KG1 (cell line): ENCODE measurements around the gene SYN1.
"Not testable (repeated sequence)": the region's sequence is repeated elsewhere in the genome, so short reads cannot be mapped to it uniquely, and the experiment has no call there.

Experiments
- DNase-seq: peaks from one replicate; lab custom pipeline; 2025; lab: John Stamatoyannopoulos, UW

Gene SYN1

DNA sequence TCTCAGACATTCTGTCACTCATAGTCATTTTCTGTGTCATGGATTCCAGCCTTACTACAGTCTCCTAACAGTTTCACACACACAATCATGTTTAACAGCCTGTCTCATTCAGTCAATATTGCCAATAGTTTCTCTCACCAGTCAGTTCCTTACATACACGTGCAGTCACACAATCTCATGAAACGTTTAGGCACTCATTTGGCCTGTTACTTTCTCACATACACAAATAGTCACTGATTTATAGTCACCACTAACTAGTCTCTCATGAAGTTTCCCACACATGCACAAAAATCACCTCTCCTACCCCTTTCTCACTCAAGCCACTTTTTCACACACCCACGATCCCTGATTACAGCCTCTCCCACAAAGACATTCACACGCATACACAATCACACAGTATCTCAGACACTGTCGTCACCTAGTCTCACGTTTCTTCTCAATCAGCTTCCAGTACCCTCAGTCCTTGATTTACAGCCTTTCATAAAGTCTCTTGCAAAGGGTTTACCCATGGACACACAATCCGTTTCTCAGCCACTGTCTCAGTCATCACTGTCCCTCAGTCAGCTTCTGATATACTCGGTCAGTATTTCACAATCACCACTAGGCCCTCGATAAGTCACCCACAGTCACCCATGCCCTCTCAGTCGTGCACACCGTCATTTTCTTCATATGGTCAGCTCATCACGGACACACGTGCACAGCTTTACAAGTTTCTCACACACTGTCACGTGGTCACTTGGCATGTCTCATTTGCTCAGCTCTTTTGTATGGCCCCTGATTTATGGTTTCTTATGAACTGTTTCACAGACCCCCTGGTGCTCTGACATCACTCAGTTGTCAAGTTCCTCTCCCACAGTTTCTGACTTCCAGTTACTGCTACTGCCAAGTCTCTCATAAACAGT, 14.3 kb upstream of the SYN1 start:
- no peak for DNase-seq

DNA sequence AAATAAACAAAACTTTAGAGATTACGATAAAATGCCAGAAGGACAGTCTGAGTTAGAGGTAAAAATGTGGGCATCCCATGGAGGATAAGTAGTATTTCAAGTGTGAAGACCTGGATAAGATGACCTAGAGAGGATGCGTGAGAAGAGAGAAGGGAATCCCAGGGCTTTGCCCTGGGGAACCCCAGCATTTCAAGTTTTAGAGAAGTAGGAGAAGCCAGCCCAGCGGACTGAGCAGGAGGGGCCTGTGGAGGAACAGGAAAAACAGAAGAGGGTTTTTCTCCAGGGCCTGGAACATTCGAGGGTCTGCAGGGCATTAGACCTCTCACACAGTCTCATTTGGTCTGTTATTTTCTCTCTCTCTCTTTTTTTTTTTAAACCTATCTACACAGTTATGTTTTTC, 13.0 kb upstream of the SYN1 start:
- DNase-seq, result no peak

- DNase-seq, result no peak
Measured at GRCh38 chrX:47631676-47632075, 12.0 kb upstream of the SYN1 start.

GRCh38 chrX:47629419-47630200, 10.0 kb upstream of the SYN1 start, which contains the start of gene CFP:
CFP (minus strand) TSS chrX:47629930; CDS start chrX:47629844, 86 bp downstream.
- no peak for DNase-seq

DNA sequence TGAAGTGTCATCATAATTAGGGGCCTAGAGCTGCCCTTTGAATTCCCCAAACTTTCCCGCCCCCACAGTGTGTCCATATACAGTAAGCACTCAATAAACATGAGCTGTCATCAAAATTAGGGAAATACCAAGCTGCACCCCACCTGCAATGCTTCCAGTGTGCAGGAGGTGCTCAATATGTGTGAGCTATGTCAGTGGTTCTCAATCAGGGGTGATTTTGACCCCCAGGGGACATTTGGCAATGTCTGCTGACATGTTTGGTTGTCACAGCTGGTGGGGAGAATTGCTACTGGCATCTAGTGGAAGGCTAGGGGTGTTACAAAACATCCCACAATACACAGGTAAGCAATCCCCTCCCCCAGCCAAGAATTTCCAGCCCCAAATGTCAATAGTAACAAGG, 9.3 kb upstream of the SYN1 start:
- DNase-seq, result no peak

GRCh38 chrX:47625365-47625764, 5.7 kb upstream of the SYN1 start:
- no peak for DNase-seq

- DNase-seq, result no peak
Measured at GRCh38 chrX:47623540-47624027, 3.9 kb upstream of the SYN1 start.

- DNase-seq, result no peak
Measured at GRCh38 chrX:47621851-47622250, 2.2 kb upstream of the SYN1 start.

DNA sequence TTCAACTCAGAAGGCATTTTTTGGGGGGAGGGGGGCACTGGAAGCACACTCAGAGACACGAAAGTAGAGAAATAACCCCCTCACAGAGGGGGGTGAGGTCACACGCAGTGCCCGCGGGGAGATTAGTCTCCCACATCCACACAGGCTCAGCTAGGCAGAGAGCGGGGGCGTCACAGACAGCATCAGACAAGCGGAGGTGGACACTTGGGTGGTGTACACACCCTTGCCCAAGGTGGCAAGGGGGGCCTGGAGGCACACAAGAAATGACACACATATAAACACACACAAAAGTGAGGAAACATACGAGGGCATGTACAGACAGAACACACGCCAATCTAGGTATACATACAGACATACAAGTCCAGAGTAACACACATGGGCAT, 637 bp upstream of the SYN1 start:
- DNase-seq, result no peak

GRCh38 chrX:47618923-47619485, 653 bp downstream of the SYN1 start:
- no peak for DNase-seq

DNA sequence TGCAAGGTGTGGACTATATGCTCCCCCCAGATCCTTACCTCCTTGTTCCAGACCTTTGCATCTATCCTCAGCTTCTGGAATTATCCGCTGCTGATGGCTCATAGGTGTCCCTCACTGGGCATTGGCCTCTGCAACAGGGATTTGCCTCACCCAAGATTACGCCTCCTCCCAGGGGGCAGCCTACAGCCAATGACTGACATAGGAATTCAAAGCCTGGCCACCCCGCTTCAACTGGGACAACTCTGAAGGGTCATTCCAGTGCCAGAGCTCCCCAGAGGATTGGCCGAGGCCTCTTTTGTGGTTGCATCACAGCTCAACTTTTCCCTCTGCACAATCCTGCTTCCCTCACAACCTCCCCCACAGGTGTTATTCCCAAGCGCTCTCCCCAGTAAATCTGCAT, 5.0 kb downstream of the SYN1 start:
- DNase-seq, result no peak

DNA sequence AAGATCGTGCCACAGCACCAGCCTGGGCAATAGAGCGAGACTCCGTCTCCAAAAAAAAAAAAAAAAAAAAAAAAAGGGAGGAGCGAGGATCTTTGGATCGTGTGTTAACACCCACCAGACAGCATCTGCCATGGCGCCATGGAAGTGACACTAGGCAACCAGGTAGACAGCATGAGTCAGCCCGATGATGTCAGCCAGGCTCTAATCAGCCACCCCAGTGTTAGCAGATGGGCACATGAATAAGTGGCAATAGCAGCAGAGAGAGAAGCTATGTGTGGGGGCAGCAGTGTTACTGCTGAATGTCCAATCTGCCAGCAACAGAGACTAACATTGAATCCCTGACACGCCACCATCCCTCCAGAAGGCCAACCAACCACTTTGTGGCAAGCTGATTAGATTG, 6.6 kb downstream of the SYN1 start:
- no peak for DNase-seq

DNA sequence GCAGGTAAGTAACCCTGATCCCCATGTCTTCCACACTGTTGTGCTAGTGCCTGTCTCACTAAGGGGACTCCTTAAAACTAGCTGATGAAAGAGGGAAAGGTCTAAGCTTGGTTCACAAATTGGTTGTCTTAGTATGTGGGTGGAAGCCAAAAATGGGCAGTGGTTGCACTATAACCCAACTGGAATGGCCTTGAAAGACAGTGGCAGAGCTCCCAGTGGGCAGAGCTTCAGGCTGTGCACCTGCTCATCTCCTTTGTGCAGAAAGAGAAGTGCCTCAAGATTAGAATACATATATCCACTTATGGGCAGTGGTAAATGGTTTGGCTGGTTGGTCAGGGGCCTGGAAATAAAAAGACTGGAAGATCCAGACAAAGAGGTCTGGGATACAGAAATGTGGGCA, 7.2 kb downstream of the SYN1 start:
- no peak for DNase-seq

DNA sequence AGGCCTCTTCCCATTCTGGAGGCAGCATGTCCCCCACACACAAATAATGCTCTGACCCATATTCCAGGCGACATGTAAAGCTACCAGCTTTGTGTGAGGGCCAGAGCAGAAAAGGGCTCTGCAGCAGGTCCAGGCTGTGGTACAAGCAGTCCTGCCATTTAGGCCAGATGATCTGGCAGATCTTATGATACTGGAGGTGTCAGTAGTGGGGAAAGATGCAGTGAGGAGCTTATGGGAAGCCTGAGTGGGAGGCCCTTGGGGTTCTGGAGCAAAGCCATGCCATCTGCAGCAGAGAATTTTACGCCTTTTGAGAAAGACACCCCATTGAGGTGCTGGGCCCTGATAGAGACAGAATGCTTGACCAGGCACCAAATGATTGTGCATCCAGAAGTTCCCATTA, 7.7 kb downstream of the SYN1 start:
- DNase-seq, result no peak

DNA sequence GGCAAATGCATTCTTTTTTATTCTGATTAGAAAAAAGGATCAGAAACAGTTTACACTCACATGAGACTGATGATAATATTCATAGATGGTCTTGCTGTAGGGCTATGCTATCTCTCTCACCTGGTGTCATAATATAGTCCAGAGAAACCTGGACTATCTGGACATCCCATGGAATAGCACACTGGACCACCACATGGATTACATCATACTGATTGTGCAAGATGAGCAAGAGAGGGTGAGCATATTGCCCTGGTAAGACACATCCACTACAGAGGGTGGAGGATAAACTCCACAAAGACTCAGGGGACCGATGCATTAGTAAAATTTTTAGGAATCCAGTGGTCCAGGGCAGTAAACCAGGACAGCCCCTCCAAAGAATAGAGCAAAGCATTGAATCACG, 8.2 kb downstream of the SYN1 start:
- no peak for DNase-seq

DNA sequence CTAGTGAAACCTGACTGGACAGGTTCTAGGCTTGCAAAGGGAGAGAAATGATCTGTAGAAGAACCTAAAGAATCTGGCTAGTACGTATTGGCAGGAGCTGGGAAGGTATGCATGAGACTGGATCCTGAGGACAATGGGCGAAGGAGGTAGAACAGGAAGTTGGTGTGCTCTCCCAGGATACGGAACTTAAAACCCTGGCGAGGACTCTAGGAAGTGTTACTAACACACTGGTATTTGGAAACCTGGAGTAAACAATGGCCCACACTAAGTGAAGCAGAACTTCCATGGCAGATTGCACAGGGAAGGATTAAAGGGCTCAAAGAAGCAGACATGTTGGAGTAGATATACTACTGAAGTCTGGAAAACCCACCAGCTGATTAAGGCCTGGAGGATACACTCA, 9.1 kb downstream of the SYN1 start:
- no peak for DNase-seq

DNA sequence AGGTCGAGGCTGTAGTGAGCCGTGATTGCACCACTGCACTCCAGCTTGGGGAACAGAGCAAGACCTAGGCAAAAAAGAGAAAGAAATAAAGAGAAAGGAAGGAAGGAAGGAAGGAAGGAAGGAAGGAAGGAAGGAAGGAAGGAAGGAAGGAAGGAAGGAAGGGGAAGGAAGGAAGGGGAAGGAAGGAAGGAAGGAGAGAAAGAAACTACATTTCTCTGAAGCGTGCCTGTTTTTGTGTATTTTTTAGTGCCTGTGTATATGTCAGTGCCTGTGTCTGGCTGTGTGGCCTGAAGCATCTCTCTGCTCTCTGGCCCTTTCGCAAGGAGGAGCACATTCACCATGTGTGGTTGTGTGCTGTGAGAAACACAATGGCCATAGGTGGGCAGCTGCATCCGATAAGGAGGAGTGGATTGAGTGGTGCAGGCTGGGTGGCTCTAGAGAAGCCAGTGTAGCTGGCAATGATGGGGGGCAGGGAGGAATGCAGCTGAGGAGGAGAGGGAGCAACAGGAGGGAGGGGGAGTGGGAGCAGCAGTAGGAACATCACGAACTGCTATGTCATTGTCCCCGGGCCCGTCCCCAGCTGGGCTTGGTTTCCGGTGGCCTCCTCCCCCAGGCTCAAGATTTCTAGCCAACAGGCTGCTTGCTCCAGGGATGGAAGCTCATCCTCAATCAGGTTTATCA, 11.4 kb downstream of the SYN1 start:
- no peak for DNase-seq

DNA sequence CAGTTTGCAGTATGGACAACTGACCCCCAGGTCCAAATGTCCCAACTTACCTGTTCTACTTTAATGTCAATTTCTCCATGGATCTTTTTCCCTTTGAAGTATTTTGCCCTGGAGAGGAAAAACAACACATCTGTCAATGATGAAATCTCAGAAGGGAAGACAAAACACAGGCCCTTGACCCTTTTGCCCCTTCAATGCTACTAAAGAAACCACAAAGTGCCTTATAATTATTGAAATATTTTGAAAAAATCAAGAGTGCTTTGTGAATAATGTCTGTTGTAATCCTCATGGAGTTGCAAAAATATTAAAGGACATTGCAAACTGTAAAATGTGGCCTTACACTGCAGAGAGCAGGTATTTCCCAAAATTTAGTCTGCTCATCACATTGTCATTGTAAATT, 12.6 kb downstream of the SYN1 start:
- no peak for DNase-seq

DNA sequence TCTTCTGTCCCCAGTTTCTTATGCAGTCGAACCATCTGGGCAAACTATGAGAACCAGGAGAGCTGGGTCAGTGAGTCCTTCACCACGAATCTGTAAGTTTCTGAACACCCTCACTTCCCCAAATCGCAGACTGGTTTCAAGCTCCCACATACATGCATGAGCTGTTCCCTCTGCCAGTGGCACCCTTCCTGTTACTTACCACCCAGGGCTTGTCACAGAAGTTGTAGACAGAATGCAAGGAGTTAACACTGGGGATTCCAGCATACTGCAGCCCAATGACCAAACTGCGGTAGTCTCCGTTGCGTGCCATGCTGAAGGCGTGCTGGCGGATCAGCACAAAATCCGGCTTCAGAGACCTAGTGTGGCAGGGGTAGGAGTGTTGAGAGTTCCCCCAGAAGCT, 14.6 kb downstream of the SYN1 start:
- no peak for DNase-seq

- DNase-seq, result not testable (repeated sequence)
Measured at GRCh38 chrX:47603125-47603524, 16.5 kb downstream of the SYN1 start.

DNA sequence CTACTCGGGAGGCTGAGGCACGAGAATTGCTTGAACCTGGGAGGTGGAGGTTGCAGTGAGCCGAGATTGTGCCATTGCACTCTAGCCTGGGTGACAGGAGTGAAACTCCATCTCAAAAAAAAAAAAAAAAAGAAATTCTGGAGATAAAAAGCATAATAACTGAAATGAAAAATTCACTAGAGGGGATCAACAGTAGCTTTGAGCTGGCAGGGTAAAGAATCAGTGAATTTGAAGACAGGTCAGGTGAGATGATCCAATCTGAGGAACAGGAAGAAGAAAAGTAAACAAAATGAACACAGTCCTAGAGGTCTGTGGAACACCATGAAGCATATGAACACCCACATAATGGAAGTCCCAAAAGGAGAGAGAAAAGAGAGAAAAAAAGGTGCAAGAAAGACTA, 22.4 kb downstream of the SYN1 start:
- no peak for DNase-seq

DNA sequence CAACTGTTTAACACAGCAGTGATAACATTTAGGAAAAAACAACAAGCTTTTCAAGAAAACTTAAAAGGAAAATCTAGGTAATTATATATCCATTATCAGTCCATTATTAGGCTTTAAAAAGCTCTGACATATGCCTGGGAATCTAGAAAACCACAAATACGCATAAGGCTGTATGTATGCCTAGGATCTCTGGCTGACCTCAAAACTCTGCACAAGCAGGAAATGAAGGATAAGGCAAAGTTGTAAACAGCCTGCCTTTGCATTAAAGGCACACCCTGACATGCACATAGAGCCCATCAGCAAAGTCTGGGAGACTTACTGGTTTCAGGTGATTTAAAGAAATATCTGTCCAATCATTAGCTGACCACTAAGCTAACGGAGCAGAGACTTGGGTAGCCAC, 23.4 kb downstream of the SYN1 start:
- no peak for DNase-seq
